Lower lobe of right lung (tissue), 2 donors: ENCODE results near the gene PLCE1. TPM values are rescaled to one million over a fixed set of nuclear protein-coding genes. Genes with fewer than 3 reads are reported as not detected.

Experiments used
- ATAC-seq, 2 donors: fragments of 200-7000 bp; cut with Tn5 transposase; one replicate each; pipeline ENCODE4 v1.9.1; 2020 to 2022; ENCODE audit warnings: mild to moderate bottlenecking in 2 of 2, moderate library complexity in 2 of 2
- DNase-seq: peaks from one replicate; pipeline ENCODE4 v3.0.0-alpha.2; 2020
- H3K27ac ChIP-seq: fragments of 200-600 bp; one replicate; pipeline ENCODE4 v1.8.0; 2022
- H3K27me3 ChIP-seq: fragments of 200-600 bp; one replicate; pipeline ENCODE4 v1.8.0; 2022; ENCODE audit warnings: low read depth
- H3K36me3 ChIP-seq: fragments of 200-600 bp; one replicate; pipeline ENCODE4 v1.8.0; 2022; ENCODE audit warnings: mild to moderate bottlenecking
- H3K4me1 ChIP-seq: fragments of 200-600 bp; one replicate; pipeline ENCODE4 v1.8.0; 2022
- H3K4me3 ChIP-seq: fragments of 200-600 bp; one replicate; pipeline ENCODE4 v1.8.0; 2022; ENCODE audit warnings: mild to moderate bottlenecking
- H3K9me3 ChIP-seq: fragments of 200-600 bp; one replicate; pipeline ENCODE4 v1.8.0; 2022
- CTCF ChIP-seq: fragments of 200-600 bp; IDR thresholded peaks from one replicate; pipeline ENCODE4 v1.8.0; 2022; ENCODE audit warnings: antibody characterized with exemption, mild to moderate bottlenecking
- intact Hi-C: fragments of 100-400 bp; cut with DNase I; formaldehyde crosslinking; loops from one replicate; pipeline ENCODE4 v1.11.0; 2022
- total RNA-seq: library from RNA; stranded (reverse); fragmentation: NEBNext Ultra II Directional; extraction: Animal tissue kit (Norgen Biotek cat#: 25700); gene quantifications from one replicate; pipeline ENCODE4 v1.2.1, GENCODE V29; 2021
- donor health status: DM: no; HTN: yes; CAD: no; lungs with severe emphysema.

Gene PLCE1
- total RNA-seq, 1 donor from 2014 or later: 10.5 TPM

GRCh38 chr10:93999401-93999851, 5.7 kb downstream of the PLCE1 start:
- no peak for DNase-seq
- Histone ChIP-seq H3K4me1 (peaks cover 8% of the 10 kb centered on the region), H3K9me3 (no peaks in the 10 kb centered on the region), H3K27me3 (peaks cover 2% of the 10 kb centered on the region), H3K36me3 (no peaks in the 10 kb centered on the region), H3K27ac (no peak overlapping the region), H3K4me3 (no peak overlapping the region)
- TF ChIP-seq CTCF: no peak
- peak; percentile 51 to 69 for ATAC-seq
- intact Hi-C loops: no loop called here

- H3K27me3 ChIP-seq: no peaks in the 10 kb centered on the region
- ATAC-seq (no peak), DNase-seq (no peak)
- no peak for TF ChIP-seq CTCF
- intact Hi-C loops: no loop called here
- H3K4me3 ChIP-seq: no peak overlapping the region
- no peaks in the 10 kb centered on the region for H3K36me3 ChIP-seq
- H3K9me3 ChIP-seq: no peaks in the 10 kb centered on the region
- no peak overlapping the region for H3K27ac ChIP-seq
- H3K4me1 ChIP-seq: peaks cover 1% of the 10 kb centered on the region
Measured at GRCh38 chr10:94000638-94001415, 7.1 kb downstream of the PLCE1 start.

GRCh38 chr10:94001416-94001810, 7.7 kb downstream of the PLCE1 start:
- peaks cover 1% of the 10 kb centered on the region for H3K4me1 ChIP-seq
- TF ChIP-seq CTCF: no peak
- ATAC-seq (no peak), DNase-seq (no peak)
- intact Hi-C loops: no loop called here
- H3K27ac ChIP-seq: no peak overlapping the region
- H3K27me3 ChIP-seq: no peaks in the 10 kb centered on the region
- H3K36me3 ChIP-seq: no peaks in the 10 kb centered on the region
- no peak overlapping the region for H3K4me3 ChIP-seq
- no peaks in the 10 kb centered on the region for H3K9me3 ChIP-seq

- Histone ChIP-seq H3K27ac (no peak overlapping the region), H3K36me3 (no peaks in the 10 kb centered on the region), H3K4me3 (no peak overlapping the region), H3K9me3 (no peaks in the 10 kb centered on the region), H3K27me3 (no peaks in the 10 kb centered on the region), H3K4me1 (peaks cover 8% of the 10 kb centered on the region)
- ATAC-seq (no peak), DNase-seq (no peak)
- intact Hi-C loops: no loop called here
- TF ChIP-seq CTCF: no peak
Measured at GRCh38 chr10:94002156-94002555, 8.4 kb downstream of the PLCE1 start.

- no peaks in the 10 kb centered on the region for H3K27me3 ChIP-seq
- no peak overlapping the region for H3K4me3 ChIP-seq
- ATAC-seq: no peak
- no peak overlapping the region for H3K27ac ChIP-seq
- DNase-seq: no peak
- peaks cover 15% of the 10 kb centered on the region for H3K4me1 ChIP-seq
- no peaks in the 10 kb centered on the region for H3K36me3 ChIP-seq
- no peak for TF ChIP-seq CTCF
- intact Hi-C loops: no loop called here
- no peaks in the 10 kb centered on the region for H3K9me3 ChIP-seq
Measured at GRCh38 chr10:94003488-94003887, 9.8 kb downstream of the PLCE1 start.
